A549 (cell line): ENCODE measurements around the gene CDC6. TPM values are rescaled to one million over a fixed set of nuclear protein-coding genes. Genes with fewer than 3 reads are reported as not detected.
A peak's percentile ranks its signal among the peaks of the same experiment; 100 is the strongest.

Experiments
- ATAC-seq, 2 experiments: fragments of 200-7000 bp in 1 of 2; fragments of >200 bp in 1 of 2; cut with Nextera tagmentation in 1 of 2; cut with Tn5 transposase in 1 of 2; 3 replicates each; pipeline versions ENCODE4 v1.8.0 to v1.9.1; 2018 to 2020; ENCODE audit warnings: mild to moderate bottlenecking in 1 of 2, moderate library complexity in 1 of 2
- CTCF ChIA-PET: fragments of 300-600 bp; sonication (Branson Sonifier 250); formaldehyde crosslinking; extraction: SDS; loops from one replicate; lab custom pipeline; 2021; ENCODE audit warnings: antibody characterized with exemption, inconsistent platforms; lab: Yijun Ruan, JAX
- POLR2A ChIA-PET: fragments of 350-600 bp; formaldehyde crosslinking; extraction: SDS; loops from one replicate; lab custom pipeline; 2021; ENCODE audit warnings: antibody characterized with exemption, inconsistent platforms; lab: Yijun Ruan, JAX
- DNase-seq, 2 experiments: peaks; one replicate each; pipeline versions ENCODE4 v3.0.0 to v3.0.0-alpha.2; 2011 to 2016; ENCODE audit warnings: low read depth in 1 of 2, low spot score in 1 of 2
- FAIRE-seq: peaks from 2 replicates; lab custom pipeline; 2011; peaks lifted over from hg19 to GRCh38; lab: Jason Lieb, UNC
- H3K27ac ChIP-seq, 2 experiments: fragments of >200 bp; sonication (Bioruptor Twin); formaldehyde crosslinking; 3 replicates each; pipeline ENCODE4 v1.5.1; 2016 to 2017
- H3K4me1 ChIP-seq: fragments of >200 bp; sonication (Bioruptor Twin); formaldehyde crosslinking; 3 replicates; pipeline ENCODE4 v1.6.1; 2016
- H3K4me2 ChIP-seq: fragments of >200 bp; sonication (Bioruptor Twin); formaldehyde crosslinking; 3 replicates; pipeline ENCODE4 v1.6.1; 2016
- H3K4me3 ChIP-seq: fragments of >200 bp; sonication (Bioruptor Twin); formaldehyde crosslinking; 3 replicates; pipeline ENCODE4 v1.5.1; 2016
- H3K9me3 ChIP-seq: fragments of >200 bp; sonication (Bioruptor Twin); formaldehyde crosslinking; 3 replicates; pipeline ENCODE4 v1.6.1; 2016
- BHLHE40 ChIP-seq: IDR thresholded peaks from 2 replicates; pipeline ENCODE4 v1.6.1; 2012; ENCODE audit warnings: low read depth, low read length, inconsistent platforms
- CHD2 ChIP-seq: fragments of 150-350 bp; IDR thresholded peaks from 2 replicates; pipeline ENCODE4 v1.6.1; 2014; ENCODE audit warnings: low read length; ENCODE audit not compliant: partially characterized antibody
- ELK1 ChIP-seq: fragments of 150-350 bp; IDR thresholded peaks from 2 replicates; pipeline ENCODE4 v1.6.1; 2014; ENCODE audit warnings: low read depth, mild to moderate bottlenecking, low read length
- HES2 ChIP-seq: fragments of >200 bp; sonication (Bioruptor Twin); formaldehyde crosslinking; IDR thresholded peaks from 2 replicates; pipeline ENCODE4 v1.6.1; 2016
- HEYL ChIP-seq: fragments of 250-450 bp; sonication (Bioruptor Pico); IDR thresholded peaks from 2 replicates; pipeline ENCODE4 v1.8.0; 2021; ENCODE audit warnings: mild to moderate bottlenecking, moderate library complexity
- HOXB13 ChIP-seq: fragments of 250-450 bp; sonication (Bioruptor Pico); IDR thresholded peaks from 2 replicates; pipeline ENCODE4 v1.5.0; 2020; ENCODE audit warnings: low read depth, mild to moderate bottlenecking, moderate library complexity
- KDM5A ChIP-seq: fragments of 200-600 bp; sonication (generic); IDR thresholded peaks from 2 replicates; pipeline ENCODE4 v1.6.1; 2016; ENCODE audit warnings: antibody characterized with exemption, mild to moderate bottlenecking
- MAZ ChIP-seq: fragments of 150-350 bp; IDR thresholded peaks from 2 replicates; pipeline ENCODE4 v1.6.1; 2014; ENCODE audit warnings: antibody characterized with exemption, low read depth, low read length, borderline replicate concordance
- NFE2L2 ChIP-seq: fragments of 150-350 bp; conservative IDR thresholded peaks from 2 replicates; pipeline ENCODE4 v1.6.1; 2014; ENCODE audit warnings: low read length
- RAD21 ChIP-seq, 2 experiments: fragments of >200 bp in 1 of 2; sonication (Bioruptor Twin) in 1 of 2; formaldehyde crosslinking in 1 of 2; IDR thresholded peaks in 1 of 2; conservative IDR thresholded peaks in 1 of 2; 2 replicates in 1 of 2; 3 replicates in 1 of 2; pipeline ENCODE4 v1.6.1; 2012 to 2018; ENCODE audit warnings: inconsistent platforms in 1 of 2
- SREBF2 ChIP-seq: fragments of 450-650 bp; IDR thresholded peaks from 2 replicates; pipeline ENCODE4 v1.6.1; 2014; ENCODE audit warnings: mild to moderate bottlenecking, moderate library complexity
- ZFP36 ChIP-seq: fragments of 450-650 bp; IDR thresholded peaks from 2 replicates; pipeline ENCODE4 v1.6.1; 2014; ENCODE audit warnings: borderline replicate concordance; ENCODE audit not compliant: partially characterized antibody
- ZNF302 ChIP-seq: fragments of 250-450 bp; sonication (Bioruptor Pico); IDR thresholded peaks from 2 replicates; pipeline ENCODE4 v1.9.0; 2021; ENCODE audit warnings: inconsistent platforms, mild to moderate bottlenecking, moderate library complexity
- WGBS: methylation state at CpG from one replicate; pipeline ENCODE4 v1.1.6; 2017; ENCODE audit errors: missing lambda C conversion rate; 5-methylcytosine and 5-hydroxymethylcytosine counted together
- polyA plus RNA-seq, 4 experiments: library from polyadenylated mRNA; depleted of rRNA in 3 of 4; stranded (reverse); fragments of >200 nt; fragmentation: RNase III in 1 of 4; extraction: RNeasy Plus Mini Kit Qiagen cat#74134 plus additional on column Dnase treatment in 1 of 4; gene quantifications; 2 replicates in 3 of 4; 3 replicates in 1 of 4; pipeline ENCODE4 v1.2.3, GENCODE V29; 2011 to 2017
- TF ChIP-seq, protein P1 (sequence below): fragments of 250-450 bp; sonication (Bioruptor Pico); IDR thresholded peaks from 2 replicates; pipeline ENCODE4 v1.5.0; 2021; ENCODE audit warnings: mild to moderate bottlenecking, moderate library complexity, borderline replicate concordance
- TF ChIP-seq, protein P2 (sequence below): fragments of 200-600 bp; sonication (generic); IDR thresholded peaks from 2 replicates; pipeline ENCODE4 v1.6.1; 2016; ENCODE audit warnings: antibody characterized with exemption, mild to moderate bottlenecking, moderate library complexity
- TF ChIP-seq, protein P3 (sequence below): IDR thresholded peaks from 2 replicates; pipeline ENCODE4 v1.6.1; 2012
- TF ChIP-seq, protein P4 (sequence below): IDR thresholded peaks from 2 replicates; pipeline ENCODE4 v1.6.1; 2012; ENCODE audit warnings: low read depth, borderline replicate concordance

CDC6 gene
- polyA plus RNA-seq, 2 of the 4 experiments (the other 2 are of a cell fraction): 67.0 to 79.5 TPM

- TF ChIP-seq HEYL (CRISPR knock-in tag) (no peak), BHLHE40 (no peak)
- TF ChIP-seq, protein P1, sequence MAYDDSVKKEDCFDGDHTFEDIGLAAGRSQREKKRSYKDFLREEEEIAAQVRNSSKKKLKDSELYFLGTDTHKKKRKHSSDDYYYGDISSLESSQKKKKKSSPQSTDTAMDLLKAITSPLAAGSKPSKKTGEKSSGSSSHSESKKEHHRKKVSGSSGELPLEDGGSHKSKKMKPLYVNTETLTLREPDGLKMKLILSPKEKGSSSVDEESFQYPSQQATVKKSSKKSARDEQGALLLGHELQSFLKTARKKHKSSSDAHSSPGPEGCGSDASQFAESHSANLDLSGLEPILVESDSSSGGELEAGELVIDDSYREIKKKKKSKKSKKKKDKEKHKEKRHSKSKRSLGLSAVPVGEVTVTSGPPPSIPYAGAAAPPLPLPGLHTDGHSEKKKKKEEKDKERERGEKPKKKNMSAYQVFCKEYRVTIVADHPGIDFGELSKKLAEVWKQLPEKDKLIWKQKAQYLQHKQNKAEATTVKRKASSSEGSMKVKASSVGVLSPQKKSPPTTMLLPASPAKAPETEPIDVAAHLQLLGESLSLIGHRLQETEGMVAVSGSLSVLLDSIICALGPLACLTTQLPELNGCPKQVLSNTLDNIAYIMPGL (CRISPR knock-in tag): no peak
These were observed 54.3 kb downstream of the CDC6 start (continued) for GRCh38 chr17:40341808-40342503.

DNA sequence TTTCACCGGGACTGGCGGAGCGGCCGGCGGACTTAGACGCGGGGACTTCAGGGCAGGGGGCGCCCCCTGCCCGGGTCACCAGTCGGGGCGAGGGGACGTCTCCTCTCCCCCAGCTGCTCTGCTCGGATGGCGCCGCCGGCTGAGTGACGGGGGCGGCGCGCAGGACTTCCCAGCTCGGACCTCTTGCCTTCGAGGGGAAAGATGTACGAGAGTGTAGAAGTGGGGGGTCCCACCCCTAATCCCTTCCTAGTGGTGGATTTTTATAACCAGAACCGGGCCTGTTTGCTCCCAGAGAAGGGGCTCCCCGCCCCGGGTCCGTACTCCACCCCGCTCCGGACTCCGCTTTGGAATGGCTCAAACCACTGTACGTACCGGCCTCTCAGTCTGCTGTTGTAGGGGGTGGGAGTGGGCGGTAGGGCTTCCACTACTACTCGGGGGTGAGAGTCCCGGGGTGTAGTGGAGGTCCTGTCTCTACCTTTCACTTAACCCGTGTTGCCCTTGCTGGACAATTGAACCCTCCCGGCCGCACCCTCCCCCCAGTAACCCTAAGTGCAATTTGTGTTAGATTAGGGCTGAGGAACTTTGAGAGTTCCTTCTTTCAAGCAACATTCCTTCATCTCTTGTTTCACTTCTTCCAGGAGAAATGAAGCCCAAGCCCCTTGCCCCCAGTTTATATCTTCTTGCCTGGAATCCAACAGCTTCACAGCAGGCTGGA lies 55.0 kb downstream of the CDC6 start:
- Histone ChIP-seq H3K4me2 (peak overlapping the region; percentile 97), H3K4me1 (peaks cover 64% of the 10 kb centered on the region), H3K9me3 (no peaks in the 10 kb centered on the region), H3K27ac (peak overlapping the region; percentile 91 to 92), H3K4me3 (peak overlapping the region; percentile 83)
- ATAC-seq: no peak
- POLR2A ChIA-PET: interaction anchor here (0.6 kb wide), 1 partner anchor 1335 kb away, joined by 3 read pairs; no protein-coding TSS in a partner anchor
- DNase-seq: no peak
- CTCF ChIA-PET: interaction anchor here (1.0 to 40.3 kb wide), 4 partner anchors 8 to 217 kb away, joined by 3 to 2395 read pairs (median 120); partner anchors contain the start of genes CDC6 and RARA
- WGBS: 66% methylated on average over 32 of the region's 38 CpGs
- no peak for TF ChIP-seq HES2
- TF ChIP-seq SREBF2: no peak
- TF ChIP-seq KDM5A: no peak
- no peak for TF ChIP-seq NFE2L2
- TF ChIP-seq, protein P2, sequence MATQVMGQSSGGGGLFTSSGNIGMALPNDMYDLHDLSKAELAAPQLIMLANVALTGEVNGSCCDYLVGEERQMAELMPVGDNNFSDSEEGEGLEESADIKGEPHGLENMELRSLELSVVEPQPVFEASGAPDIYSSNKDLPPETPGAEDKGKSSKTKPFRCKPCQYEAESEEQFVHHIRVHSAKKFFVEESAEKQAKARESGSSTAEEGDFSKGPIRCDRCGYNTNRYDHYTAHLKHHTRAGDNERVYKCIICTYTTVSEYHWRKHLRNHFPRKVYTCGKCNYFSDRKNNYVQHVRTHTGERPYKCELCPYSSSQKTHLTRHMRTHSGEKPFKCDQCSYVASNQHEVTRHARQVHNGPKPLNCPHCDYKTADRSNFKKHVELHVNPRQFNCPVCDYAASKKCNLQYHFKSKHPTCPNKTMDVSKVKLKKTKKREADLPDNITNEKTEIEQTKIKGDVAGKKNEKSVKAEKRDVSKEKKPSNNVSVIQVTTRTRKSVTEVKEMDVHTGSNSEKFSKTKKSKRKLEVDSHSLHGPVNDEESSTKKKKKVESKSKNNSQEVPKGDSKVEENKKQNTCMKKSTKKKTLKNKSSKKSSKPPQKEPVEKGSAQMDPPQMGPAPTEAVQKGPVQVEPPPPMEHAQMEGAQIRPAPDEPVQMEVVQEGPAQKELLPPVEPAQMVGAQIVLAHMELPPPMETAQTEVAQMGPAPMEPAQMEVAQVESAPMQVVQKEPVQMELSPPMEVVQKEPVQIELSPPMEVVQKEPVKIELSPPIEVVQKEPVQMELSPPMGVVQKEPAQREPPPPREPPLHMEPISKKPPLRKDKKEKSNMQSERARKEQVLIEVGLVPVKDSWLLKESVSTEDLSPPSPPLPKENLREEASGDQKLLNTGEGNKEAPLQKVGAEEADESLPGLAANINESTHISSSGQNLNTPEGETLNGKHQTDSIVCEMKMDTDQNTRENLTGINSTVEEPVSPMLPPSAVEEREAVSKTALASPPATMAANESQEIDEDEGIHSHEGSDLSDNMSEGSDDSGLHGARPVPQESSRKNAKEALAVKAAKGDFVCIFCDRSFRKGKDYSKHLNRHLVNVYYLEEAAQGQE: no peak
- TF ChIP-seq HOXB13 (CRISPR knock-in tag): no peak
- no peak for TF ChIP-seq HEYL (CRISPR knock-in tag)
- TF ChIP-seq, protein P3, sequence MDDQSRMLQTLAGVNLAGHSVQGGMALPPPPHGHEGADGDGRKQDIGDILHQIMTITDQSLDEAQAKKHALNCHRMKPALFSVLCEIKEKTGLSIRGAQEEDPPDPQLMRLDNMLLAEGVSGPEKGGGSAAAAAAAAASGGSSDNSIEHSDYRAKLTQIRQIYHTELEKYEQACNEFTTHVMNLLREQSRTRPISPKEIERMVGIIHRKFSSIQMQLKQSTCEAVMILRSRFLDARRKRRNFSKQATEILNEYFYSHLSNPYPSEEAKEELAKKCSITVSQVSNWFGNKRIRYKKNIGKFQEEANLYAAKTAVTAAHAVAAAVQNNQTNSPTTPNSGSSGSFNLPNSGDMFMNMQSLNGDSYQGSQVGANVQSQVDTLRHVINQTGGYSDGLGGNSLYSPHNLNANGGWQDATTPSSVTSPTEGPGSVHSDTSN: no peak
- TF ChIP-seq RAD21 (conservative IDR thresholded peaks at IDR 0.05 in 1 of 2, IDR thresholded peaks at IDR 0.05 in 1 of 2): no peak
- no peak for TF ChIP-seq ZNF302
- no peak for TF ChIP-seq MAZ
- TF ChIP-seq ZFP36: no peak
- TF ChIP-seq CHD2: no peak
- no peak for TF ChIP-seq ELK1
- TF ChIP-seq, protein P4, sequence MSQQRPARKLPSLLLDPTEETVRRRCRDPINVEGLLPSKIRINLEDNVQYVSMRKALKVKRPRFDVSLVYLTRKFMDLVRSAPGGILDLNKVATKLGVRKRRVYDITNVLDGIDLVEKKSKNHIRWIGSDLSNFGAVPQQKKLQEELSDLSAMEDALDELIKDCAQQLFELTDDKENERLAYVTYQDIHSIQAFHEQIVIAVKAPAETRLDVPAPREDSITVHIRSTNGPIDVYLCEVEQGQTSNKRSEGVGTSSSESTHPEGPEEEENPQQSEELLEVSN: no peak
- no peak for FAIRE-seq
